ENCODE measurements around the gene PEPD.

DNA sequence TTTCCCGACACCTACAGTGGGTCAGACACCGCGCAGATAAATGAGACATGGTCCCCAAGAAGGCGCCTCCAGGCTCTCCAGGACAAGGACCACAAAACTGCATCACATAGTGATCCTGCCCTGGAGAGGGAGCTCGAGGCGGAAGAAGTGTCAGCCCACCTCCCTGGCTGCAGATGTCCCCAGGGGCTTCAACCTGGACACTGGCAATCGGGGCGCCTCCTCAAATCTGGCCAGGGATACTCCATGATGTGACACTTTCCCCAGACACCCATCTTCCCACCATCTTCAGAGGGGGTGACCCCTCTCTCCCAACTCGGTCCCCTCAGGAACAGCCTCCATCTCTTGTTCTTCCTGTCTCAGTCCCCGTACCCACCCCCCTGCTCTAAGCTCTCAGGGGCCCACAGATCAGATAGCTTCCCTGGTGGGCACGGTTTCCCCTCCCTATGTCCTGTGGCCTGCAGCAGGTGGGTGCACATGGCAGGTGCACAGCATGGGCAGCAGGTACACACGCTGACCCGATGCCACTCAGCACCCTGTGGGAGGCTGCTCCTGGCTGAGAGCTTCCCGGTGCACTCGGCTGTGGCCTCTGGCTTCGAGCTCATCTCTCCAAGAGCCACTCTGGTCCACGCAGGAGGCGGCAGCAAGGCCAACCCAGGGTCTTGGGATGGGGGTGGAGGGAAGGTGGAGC lies 61.2 kb downstream of the PEPD start:
- TF ChIP-seq POLR2AphosphoS5 (IDR thresholded peaks at IDR 0.05; ENCODE audit: low read depth, low read length): no peak
- TF ChIP-seq, protein P1, sequence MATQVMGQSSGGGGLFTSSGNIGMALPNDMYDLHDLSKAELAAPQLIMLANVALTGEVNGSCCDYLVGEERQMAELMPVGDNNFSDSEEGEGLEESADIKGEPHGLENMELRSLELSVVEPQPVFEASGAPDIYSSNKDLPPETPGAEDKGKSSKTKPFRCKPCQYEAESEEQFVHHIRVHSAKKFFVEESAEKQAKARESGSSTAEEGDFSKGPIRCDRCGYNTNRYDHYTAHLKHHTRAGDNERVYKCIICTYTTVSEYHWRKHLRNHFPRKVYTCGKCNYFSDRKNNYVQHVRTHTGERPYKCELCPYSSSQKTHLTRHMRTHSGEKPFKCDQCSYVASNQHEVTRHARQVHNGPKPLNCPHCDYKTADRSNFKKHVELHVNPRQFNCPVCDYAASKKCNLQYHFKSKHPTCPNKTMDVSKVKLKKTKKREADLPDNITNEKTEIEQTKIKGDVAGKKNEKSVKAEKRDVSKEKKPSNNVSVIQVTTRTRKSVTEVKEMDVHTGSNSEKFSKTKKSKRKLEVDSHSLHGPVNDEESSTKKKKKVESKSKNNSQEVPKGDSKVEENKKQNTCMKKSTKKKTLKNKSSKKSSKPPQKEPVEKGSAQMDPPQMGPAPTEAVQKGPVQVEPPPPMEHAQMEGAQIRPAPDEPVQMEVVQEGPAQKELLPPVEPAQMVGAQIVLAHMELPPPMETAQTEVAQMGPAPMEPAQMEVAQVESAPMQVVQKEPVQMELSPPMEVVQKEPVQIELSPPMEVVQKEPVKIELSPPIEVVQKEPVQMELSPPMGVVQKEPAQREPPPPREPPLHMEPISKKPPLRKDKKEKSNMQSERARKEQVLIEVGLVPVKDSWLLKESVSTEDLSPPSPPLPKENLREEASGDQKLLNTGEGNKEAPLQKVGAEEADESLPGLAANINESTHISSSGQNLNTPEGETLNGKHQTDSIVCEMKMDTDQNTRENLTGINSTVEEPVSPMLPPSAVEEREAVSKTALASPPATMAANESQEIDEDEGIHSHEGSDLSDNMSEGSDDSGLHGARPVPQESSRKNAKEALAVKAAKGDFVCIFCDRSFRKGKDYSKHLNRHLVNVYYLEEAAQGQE (IDR thresholded peaks at IDR 0.05; ENCODE audit: insufficient read depth in 1 of 2, low read depth in 2 of 2, low read length in 2 of 2): no peak
- TF ChIP-seq SIN3A (IDR thresholded peaks at IDR 0.05; ENCODE audit: borderline replicate concordance, insufficient read depth, low read length): no peak
- TF ChIP-seq TAF1 (IDR thresholded peaks at IDR 0.05; ENCODE audit: borderline replicate concordance, insufficient read depth, low read length): no peak

Data from PFSK-1 (cell line).